Measurements from ENCODE around the gene ABLIM2.

ABLIM2 gene

GRCh38 chr4:8129136-8129535, 29.5 kb downstream of the ABLIM2 start:
- intact Hi-C loops (cut with DNase I), result no loop called here
- DNase-seq, result peak; percentile 38 to 92 (median 72)

GRCh38 chr4:8128100-8128856, 30.3 kb downstream of the ABLIM2 start:
- no peak for DNase-seq
- intact Hi-C loops (cut with DNase I), result no loop called here

- no peak for DNase-seq
- intact Hi-C loops (cut with DNase I), result no loop called here
Observed at GRCh38 chr4:8127051-8127826, 31.4 kb downstream of the ABLIM2 start.

GRCh38 chr4:8126523-8126922, 32.1 kb downstream of the ABLIM2 start:
- intact Hi-C loops (cut with DNase I), result no loop called here
- DNase-seq, result no peak

GRCh38 chr4:8125526-8126056, 33.0 kb downstream of the ABLIM2 start:
- no peak for DNase-seq
- intact Hi-C loops (cut with DNase I), result no loop called here

- DNase-seq, result no peak
- intact Hi-C loops (cut with DNase I), result no loop called here
Observed at GRCh38 chr4:8123870-8124269, 34.7 kb downstream of the ABLIM2 start.

- DNase-seq, result no peak
- intact Hi-C loops (cut with DNase I), result no loop called here
Observed at GRCh38 chr4:8123389-8123788, 35.2 kb downstream of the ABLIM2 start.

- DNase-seq, result no peak
- intact Hi-C loops (cut with DNase I), result no loop called here
Observed at GRCh38 chr4:8122746-8123145, 35.9 kb downstream of the ABLIM2 start.

- no peak for DNase-seq
- intact Hi-C loops (cut with DNase I), result no loop called here
Observed at GRCh38 chr4:8121292-8122015, 37.2 kb downstream of the ABLIM2 start.

- DNase-seq, result no peak
- intact Hi-C loops (cut with DNase I), result no loop called here
Observed at GRCh38 chr4:8120501-8120900, 38.1 kb downstream of the ABLIM2 start.

GRCh38 chr4:8119877-8120276, 38.7 kb downstream of the ABLIM2 start:
- intact Hi-C loops (cut with DNase I), result no loop called here
- DNase-seq, result no peak

- DNase-seq, result no peak
- intact Hi-C loops (cut with DNase I), result no loop called here
Observed at GRCh38 chr4:8118531-8118930, 40.1 kb downstream of the ABLIM2 start.

GRCh38 chr4:8118035-8118434, 40.6 kb downstream of the ABLIM2 start:
- no peak for DNase-seq
- intact Hi-C loops (cut with DNase I), result no loop called here

GRCh38 chr4:8117278-8117682, 41.3 kb downstream of the ABLIM2 start:
- no peak for DNase-seq
- intact Hi-C loops (cut with DNase I), result no loop called here

GRCh38 chr4:8115916-8116315, 42.7 kb downstream of the ABLIM2 start:
- DNase-seq, result no peak
- intact Hi-C loops (cut with DNase I), result no loop called here

- no peak for DNase-seq
- intact Hi-C loops (cut with DNase I), result no loop called here
Observed at GRCh38 chr4:8115203-8115520, 43.5 kb downstream of the ABLIM2 start.

- DNase-seq, result no peak
- intact Hi-C loops (cut with DNase I), result no loop called here
Observed at GRCh38 chr4:8114456-8115202, 44.0 kb downstream of the ABLIM2 start.

- no peak for DNase-seq
- intact Hi-C loops (cut with DNase I), result no loop called here
Observed at GRCh38 chr4:8113611-8114377, 44.8 kb downstream of the ABLIM2 start.

GRCh38 chr4:8112672-8113071, 45.9 kb downstream of the ABLIM2 start:
- intact Hi-C loops (cut with DNase I), result no loop called here
- no peak for DNase-seq
